Osteocyte (in vitro differentiated cells): ENCODE measurements around the gene GOSR1. TPM values are rescaled to one million over a fixed set of nuclear protein-coding genes. Genes with fewer than 3 reads are reported as not detected.
"Not testable (repeated sequence)": the region's sequence is repeated elsewhere in the genome, so short reads cannot be mapped to it uniquely, and the experiment has no call there.

ENCODE experiments used
- DNase-seq: peaks from one replicate; pipeline ENCODE4 v3.0.0; 2021; ENCODE audit warnings: mixed read lengths; ENCODE audit not compliant: unreplicated experiment; ENCODE audit errors: extremely low spot score
- H3K27ac Mint-ChIP-seq: one replicate; pipeline ENCODE4 v1.8.0; 2021; ENCODE audit warnings: mild to moderate bottlenecking, mixed read lengths; ENCODE audit not compliant: unreplicated experiment
- H3K27me3 Mint-ChIP-seq: one replicate; pipeline ENCODE4 v1.8.0; 2021; ENCODE audit warnings: mixed read lengths; ENCODE audit not compliant: unreplicated experiment
- H3K36me3 Mint-ChIP-seq: one replicate; pipeline ENCODE4 v1.8.0; 2021; ENCODE audit warnings: mixed read lengths; ENCODE audit not compliant: unreplicated experiment
- H3K4me1 Mint-ChIP-seq: one replicate; pipeline ENCODE4 v1.8.0; 2021; ENCODE audit warnings: mixed read lengths; ENCODE audit not compliant: unreplicated experiment
- H3K4me3 Mint-ChIP-seq: one replicate; pipeline ENCODE4 v1.8.0; 2021; ENCODE audit warnings: mild to moderate bottlenecking, moderate library complexity, mixed read lengths; ENCODE audit not compliant: unreplicated experiment
- H3K9me3 Mint-ChIP-seq: one replicate; pipeline ENCODE4 v1.8.0; 2021; ENCODE audit warnings: mixed read lengths; ENCODE audit not compliant: unreplicated experiment
- CTCF ChIP-seq: fragments of 200-600 bp; sonication (generic); IDR thresholded peaks from 2 replicates; pipeline ENCODE4 v1.5.0; 2021; ENCODE audit warnings: antibody characterized with exemption, mild to moderate bottlenecking, moderate library complexity
- total RNA-seq: library from RNA; stranded (reverse); gene quantifications from 2 replicates; pipeline ENCODE4 v1.2.1, GENCODE V29; 2021

The GOSR1 gene
- total RNA-seq, 1 donor from 2014 or later, result 47.3 TPM

DNA sequence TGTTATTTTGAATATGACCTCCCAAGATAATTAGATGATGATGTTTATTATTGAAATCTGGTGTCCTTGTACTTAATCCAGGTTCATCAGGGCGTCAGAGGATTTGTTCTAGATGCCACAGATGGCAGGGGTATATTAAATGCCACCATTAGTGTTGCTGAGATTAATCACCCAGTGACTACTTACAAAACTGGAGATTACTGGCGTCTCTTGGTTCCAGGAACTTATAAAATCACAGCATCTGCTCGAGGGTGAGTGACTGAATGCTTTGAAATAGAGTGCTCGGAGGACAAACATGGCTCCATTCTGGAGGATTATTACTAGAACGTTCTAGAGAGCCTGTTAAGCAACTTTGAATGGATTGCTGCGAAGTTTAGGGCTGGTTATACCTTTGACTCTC lies 33.5 kb upstream of the GOSR1 start:
- H3K36me3 Mint-ChIP-seq, result peaks cover 33% of the 10 kb centered on the region
- H3K27me3 Mint-ChIP-seq, result no peaks in the 10 kb centered on the region
- H3K27ac Mint-ChIP-seq, result no peak overlapping the region
- H3K4me3 Mint-ChIP-seq, result no peak overlapping the region
- no peak for TF ChIP-seq CTCF
- no peak for DNase-seq
- H3K4me1 Mint-ChIP-seq, result no peaks in the 10 kb centered on the region
- H3K9me3 Mint-ChIP-seq, result no peaks in the 10 kb centered on the region

DNA sequence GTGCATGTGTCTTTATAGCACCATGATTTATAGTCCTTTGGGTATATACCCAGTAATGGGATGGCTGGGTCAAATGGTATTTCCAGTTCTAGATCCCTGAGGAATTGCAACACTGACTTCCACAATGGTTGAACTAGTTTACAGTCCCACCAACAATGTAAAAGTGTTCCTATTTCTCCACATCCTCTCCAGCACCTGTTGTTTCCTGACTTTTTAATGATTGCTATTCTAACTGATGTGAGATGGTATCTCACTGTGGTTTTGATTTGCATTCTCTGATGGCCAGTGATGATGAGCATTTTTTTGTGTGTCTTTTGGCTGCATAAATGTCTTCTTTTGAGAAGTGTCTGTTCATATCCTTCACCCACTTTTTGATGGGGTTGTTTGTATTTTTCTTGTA lies 30.6 kb upstream of the GOSR1 start:
- not testable (repeated sequence) for H3K27me3 Mint-ChIP-seq, H3K4me1 Mint-ChIP-seq, H3K9me3 Mint-ChIP-seq, H3K4me3 Mint-ChIP-seq, DNase-seq, H3K27ac Mint-ChIP-seq
- H3K36me3 Mint-ChIP-seq, result peaks cover 47% of the 10 kb centered on the region

DNA sequence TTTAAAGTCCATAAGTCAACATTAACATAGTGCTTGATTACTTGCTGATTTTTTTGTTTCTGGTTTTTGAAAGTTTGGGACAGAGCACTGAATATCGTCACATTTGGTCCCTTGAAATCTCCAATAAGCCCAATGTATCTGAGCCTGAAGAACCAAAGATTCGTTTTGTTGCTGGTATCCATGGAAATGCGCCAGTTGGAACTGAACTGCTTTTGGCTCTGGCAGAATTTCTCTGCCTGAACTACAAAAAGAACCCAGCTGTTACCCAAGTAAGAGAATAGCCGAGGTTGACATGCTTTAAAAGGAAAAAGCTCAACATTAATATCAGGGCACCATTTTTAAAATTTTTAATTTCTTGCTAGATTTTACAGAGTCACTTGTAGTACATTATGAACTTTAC lies 27.7 kb upstream of the GOSR1 start:
- TF ChIP-seq CTCF, result no peak
- Mint-ChIP-seq H3K36me3 (peaks cover 48% of the 10 kb centered on the region), H3K4me3 (no peak overlapping the region), H3K4me1 (peaks cover 2% of the 10 kb centered on the region), H3K9me3 (peaks cover 5% of the 10 kb centered on the region), H3K27ac (no peak overlapping the region), H3K27me3 (no peaks in the 10 kb centered on the region)
- no peak for DNase-seq

- Mint-ChIP-seq H3K4me1 (peaks cover 2% of the 10 kb centered on the region), H3K9me3 (peaks cover 5% of the 10 kb centered on the region), H3K4me3 (no peak overlapping the region), H3K36me3 (peaks cover 49% of the 10 kb centered on the region), H3K27ac (no peak overlapping the region), H3K27me3 (no peaks in the 10 kb centered on the region)
- DNase-seq, result no peak
- TF ChIP-seq CTCF, result no peak
Measured at GRCh38 chr17:30450125-30451027, 26.8 kb upstream of the GOSR1 start.

DNA sequence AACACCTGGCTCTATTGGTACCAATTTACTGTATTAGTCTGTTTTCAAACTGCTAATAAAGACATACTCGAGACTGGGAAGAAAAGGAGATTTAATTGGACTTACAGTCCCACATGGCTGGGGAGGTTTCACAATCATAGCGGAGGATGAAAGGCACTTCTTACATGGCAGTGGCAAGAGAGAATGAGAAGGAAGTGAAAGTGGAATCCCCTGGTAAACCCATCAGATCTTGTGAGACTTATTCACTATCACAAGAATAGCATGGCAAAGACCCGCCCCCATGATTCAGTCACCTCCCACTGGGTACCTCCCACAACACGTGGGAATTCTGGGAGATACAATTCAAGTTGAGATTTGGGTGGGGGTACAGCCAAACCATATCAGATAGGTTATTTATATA lies 22.6 kb upstream of the GOSR1 start:
- Mint-ChIP-seq H3K4me1 (no peaks in the 10 kb centered on the region), H3K27me3 (no peaks in the 10 kb centered on the region), H3K9me3 (peaks cover 5% of the 10 kb centered on the region), H3K27ac (no peak overlapping the region), H3K36me3 (peaks cover 48% of the 10 kb centered on the region), H3K4me3 (no peak overlapping the region)
- DNase-seq, result no peak
- TF ChIP-seq CTCF, result no peak
